Purkinje cell (primary cell): Measurements from ENCODE around the gene PTH. TPM values are rescaled to one million over a fixed set of nuclear protein-coding genes. Genes with fewer than 3 reads are reported as not detected.

Source experiments
- polyA plus RNA-seq: library from polyadenylated mRNA; unstranded; fragments of >200 nt; fragmentation: Nextera tagmentation; gene quantifications from 2 replicates; pipeline ENCODE4 v1.2.1, GENCODE V29; 2014

The PTH gene
- polyA plus RNA-seq, result not detected in 2 replicates

DNA sequence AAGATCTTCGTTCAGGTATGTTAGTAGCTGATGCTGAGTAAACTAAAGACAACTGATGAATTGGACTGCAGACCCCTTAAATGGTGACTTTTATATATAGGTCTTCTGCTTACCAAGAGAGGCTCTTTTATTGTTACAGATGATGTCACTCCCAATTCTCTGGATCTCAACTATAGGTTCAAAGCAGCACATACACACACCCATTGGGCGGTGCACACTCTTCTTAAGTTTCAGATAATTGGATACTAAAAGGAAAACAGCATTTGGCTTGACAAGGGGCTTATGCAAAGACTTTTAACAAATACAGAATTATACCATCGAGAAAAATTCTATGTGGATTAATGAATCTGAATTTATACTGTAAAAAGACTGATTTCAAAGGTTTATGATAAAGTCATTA, at the start of gene PTH:
Gene PTH, minus strand, starts transcription at position 69 of the 400 bp plus-strand sequence. CDS start 3,142 bp downstream, outside the sequence.

DNA sequence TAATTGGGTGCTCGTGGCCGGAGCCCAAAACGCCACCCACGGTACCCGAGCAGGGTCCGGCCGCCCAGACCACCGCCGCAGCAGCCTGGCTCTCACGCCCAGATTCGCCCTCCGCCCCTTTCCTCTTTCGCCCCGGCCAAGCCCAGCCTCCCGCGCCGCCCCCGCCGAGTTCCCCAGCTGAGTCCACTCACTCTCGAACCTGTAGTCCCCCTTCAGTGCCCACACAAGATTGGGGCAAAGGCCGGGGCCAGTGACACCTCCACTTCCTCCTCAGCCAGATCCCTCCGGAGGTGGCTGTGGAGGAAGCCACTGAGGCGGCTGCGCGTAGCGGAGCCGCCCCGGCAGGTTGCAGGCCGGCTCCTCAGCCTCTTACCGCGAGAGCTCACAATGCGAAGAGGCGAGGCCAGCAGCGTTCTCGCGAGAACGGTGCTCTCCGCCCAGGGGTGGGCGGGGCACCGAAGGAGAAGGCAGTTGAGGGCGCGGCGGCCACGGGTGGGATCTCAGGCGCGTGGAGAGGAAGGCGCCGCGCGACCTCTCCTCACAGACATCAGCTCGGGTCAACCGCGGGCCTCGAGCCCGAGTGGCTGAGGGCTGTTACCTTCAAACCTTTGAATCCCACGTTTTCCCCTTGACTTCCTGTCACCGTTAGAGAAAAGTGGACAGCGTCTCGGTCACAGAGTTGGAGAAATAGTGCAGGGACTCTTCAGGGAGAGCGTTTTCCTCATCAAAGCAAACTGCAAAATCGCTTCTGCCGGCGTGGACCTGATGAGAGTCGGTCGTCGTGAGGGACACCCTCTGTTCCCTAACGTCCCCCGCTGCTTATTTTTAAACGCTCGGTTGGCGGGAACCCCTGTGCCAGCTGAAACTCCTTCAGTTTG, 32.7 kb downstream of the PTH start, which contains the start of gene BTBD10:
Gene BTBD10, minus strand, starts transcription at position 322 of the 878 bp plus-strand sequence. CDS start 18,098 bp downstream, outside the sequence.

Other genes starting within 250 kb of the PTH start
- gene BMAL1, start 218.2 kb downstream of the PTH start, polyA plus RNA-seq, result 78.3 and 126 TPM in 2 replicates
- gene BTBD10, start 32.8 kb downstream of the PTH start, polyA plus RNA-seq, result 244 and 267 TPM in 2 replicates
- gene FAR1, start 172.7 kb upstream of the PTH start, polyA plus RNA-seq, result 43.3 and 44.2 TPM in 2 replicates